HG02981 (cell line): ENCODE data around the gene LRRC1.
A peak's percentile ranks its signal among the peaks of the same experiment; 100 is the strongest.

ENCODE experiments used
- ATAC-seq: cut with Tn5 transposase; IDR thresholded peaks from one replicate; pipeline ENCODE4 v1.9.1; 2021; ENCODE audit warnings: mild to moderate bottlenecking, moderate library complexity; ENCODE audit not compliant: unreplicated experiment

LRRC1 gene

GRCh38 chr6:53813801-53814200 is 19.0 kb downstream of the LRRC1 start:
- ATAC-seq: no peak

DNA sequence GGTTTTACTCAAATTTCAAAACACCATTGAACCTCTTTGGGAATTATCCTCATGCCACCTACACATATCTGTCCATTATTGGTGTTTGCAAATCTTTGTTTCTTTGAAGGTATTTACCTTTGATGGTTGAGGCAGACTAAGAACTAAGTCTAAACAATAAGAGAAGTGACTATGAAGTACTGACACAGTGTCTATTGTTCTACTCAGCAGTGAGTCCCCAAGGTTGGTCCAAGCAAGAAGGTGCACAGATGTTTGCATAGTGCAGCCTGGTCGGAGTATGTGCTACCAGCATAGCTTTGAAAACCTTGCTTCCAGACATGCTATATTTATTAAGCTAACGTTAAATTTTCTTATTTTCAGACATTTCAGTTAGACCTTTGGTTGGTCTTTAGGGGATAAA is 19.5 kb downstream of the LRRC1 start:
- ATAC-seq: no peak

DNA sequence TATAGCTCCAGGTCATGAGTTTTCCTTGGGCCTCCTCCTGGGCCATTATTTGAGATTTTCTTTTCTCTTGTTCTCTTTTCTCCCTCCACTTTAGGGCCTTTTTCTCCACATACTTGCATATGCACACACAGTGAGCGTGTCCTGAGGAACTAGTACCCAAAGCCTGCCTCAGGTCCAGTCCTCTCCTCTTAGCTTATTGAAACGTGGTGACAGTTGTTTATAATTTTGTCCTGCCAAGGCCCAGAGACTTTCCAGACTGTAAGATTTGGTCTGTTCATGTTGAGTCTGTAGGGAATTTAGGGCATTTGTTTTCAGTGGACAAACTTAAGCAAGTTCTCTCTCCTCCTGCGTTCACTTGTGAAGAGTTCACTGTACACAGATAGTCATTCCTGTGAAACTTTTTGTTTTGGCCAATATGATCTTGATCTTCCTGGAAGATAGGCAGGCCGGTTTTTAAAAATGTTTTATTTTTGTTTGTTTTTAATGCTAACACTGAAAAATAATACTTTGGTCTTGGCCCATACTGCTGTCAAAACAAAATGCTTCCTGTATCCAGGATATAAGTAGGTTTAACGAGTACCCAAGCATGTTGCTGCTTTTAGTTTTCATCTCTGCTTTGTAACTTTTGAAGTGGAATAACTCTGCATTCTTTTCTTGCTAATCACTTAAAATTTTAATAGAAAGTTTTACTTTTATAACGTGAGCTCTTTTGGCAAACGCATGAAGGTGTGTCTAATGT is 20.7 kb downstream of the LRRC1 start:
- ATAC-seq: no peak

DNA sequence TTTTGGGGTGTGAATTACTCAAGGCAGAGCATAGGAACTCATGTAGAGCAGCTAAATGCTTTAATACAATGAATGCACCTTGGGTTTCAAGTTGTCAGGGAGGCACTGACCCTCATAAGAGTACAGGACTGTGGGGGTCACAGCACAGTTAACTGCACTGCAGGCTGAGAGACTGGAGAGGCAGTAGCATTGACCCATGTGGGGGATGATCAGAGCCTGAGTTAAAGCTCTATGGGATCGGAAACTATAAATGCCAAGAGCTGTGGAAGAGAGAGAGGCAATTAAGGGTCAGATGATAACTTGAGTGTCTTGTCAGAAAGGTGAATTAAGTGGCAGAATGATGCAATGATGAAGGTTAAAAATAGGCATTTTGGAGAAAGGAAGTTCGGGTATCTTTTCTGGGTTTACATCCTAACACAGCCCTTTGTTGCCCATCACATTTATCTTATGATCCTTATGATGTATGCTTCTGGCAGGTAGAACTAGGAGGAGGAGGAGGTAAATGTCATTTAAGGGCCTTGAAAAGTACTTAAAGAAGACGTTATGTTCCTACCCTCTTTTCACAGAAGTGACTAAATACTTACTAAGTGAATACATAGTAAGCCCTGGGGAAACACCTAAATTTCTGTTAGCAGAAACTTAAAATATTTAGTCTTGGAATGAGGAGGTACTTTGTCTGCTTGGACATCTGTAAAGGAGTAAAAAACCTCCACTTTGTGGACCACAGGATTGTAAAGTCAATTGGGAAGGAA is 24.2 kb downstream of the LRRC1 start:
- ATAC-seq: no peak

GRCh38 chr6:53822401-53823125 is 27.8 kb downstream of the LRRC1 start:
- no peak for ATAC-seq

- no peak for ATAC-seq
These were observed 29.9 kb downstream of the LRRC1 start for GRCh38 chr6:53824714-53825113.

GRCh38 chr6:53825532-53826321 is 30.9 kb downstream of the LRRC1 start:
- peak; percentile 59 for ATAC-seq

GRCh38 chr6:53827531-53827930 is 32.7 kb downstream of the LRRC1 start:
- no peak for ATAC-seq

DNA sequence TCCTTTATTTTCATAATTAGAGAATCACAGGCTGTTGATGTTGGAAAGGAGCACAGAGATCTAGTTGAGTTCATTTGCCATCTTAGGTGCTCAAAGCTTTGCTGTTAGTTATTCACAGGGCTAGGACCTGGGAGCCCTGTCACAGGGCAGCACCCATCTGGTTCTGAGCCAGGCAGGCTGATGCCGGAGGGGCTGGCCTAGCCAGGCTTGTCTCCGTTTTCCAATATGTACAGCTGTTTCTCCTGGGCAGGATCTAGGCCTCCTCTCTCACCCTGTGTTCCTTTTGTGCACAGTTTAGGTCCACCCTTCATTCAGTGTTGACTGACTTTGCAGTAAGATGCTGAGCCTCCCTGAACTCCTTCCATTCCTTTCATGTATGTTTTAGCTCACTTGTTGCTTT is 33.4 kb downstream of the LRRC1 start:
- no peak for ATAC-seq

GRCh38 chr6:53828966-53829697 is 34.3 kb downstream of the LRRC1 start:
- ATAC-seq: no peak

DNA sequence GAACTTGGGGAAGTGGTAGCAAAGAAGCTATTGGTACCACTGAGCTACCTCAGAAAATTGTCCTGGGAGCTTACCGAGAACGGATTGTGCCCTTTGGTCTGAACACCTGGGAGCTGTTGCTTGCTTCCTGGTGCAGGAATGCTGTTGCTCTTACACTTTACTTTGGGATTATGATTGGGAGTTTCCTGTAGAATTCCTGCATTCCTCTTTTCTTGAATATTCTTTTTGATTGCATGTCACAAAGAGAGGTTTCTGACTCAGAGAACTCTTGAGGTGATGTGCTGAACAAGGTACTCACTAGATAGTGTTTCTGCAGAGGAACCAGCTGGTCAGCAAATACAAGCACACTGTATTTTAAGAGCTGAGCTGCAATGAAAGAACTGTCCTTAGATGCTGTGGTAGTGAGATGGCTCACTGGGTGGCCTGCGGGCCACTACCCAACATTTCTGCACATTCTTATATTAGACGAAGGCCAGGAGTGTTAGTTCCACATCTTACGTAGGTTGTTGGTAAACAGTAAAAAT is 35.0 kb downstream of the LRRC1 start:
- ATAC-seq: no peak

GRCh38 chr6:53830366-53830765 is 35.6 kb downstream of the LRRC1 start:
- ATAC-seq: no peak

GRCh38 chr6:53831081-53831869 is 36.5 kb downstream of the LRRC1 start:
- no peak for ATAC-seq

DNA sequence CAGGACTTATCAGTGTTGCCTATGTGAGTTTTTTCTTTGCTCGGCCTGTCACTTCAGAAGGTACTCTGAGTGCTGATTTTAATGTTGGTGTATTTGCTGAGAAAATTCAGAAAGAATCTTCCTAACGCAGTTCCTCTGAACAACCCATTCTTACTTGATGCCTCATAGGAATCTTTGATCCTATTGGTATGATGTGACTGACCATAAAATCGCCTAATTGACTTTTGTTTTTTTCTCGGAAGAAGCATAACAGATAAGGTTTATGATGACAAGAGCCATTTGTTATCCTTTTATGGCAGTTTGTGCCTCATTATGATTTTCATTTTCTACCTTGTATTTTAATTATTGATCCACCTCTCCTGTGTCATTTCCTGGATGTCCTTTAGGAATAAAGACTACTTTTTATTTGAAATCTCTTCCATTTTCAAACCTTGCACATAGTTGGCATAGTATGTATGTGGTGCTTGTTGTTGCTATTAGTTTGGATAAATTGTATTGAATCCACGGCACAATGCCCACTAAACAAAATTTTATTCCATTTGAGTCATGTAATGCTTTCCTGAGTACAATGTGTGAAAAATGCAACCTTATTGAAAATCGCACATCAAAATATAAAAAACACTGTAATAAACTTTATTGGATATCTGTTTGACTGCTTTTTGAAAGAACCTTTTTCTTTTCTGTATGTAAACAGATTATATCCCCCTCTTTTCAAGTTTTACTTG is 37.3 kb downstream of the LRRC1 start:
- ATAC-seq: no peak

- ATAC-seq: no peak
These were observed 38.4 kb downstream of the LRRC1 start for GRCh38 chr6:53833155-53833554.

DNA sequence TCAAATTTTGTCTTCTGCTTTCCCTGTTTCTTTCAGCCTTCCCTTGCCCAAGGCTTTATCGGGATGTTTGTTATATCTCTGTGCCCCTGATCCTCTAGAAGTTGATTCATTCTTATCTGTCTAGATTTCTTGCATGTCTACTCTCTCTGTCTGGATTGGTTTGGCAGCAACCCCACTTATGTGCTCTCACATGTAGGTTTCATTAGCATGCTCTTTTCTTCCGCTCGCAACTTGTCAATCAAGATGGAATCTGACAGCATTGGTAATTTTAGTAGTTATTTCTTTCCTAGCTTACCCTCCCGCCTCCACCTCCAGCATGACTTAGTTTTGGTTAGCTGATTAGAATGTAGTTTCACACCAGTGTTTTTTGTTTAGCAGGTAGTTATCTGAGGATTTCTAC is 39.3 kb downstream of the LRRC1 start:
- ATAC-seq: no peak

- ATAC-seq: peak; percentile 66
These were observed 43.3 kb downstream of the LRRC1 start for GRCh38 chr6:53837865-53838769.

GRCh38 chr6:53840027-53840426 is 45.2 kb downstream of the LRRC1 start:
- ATAC-seq: no peak
